Measurements from ENCODE around the gene RFC2.
"Not testable (repeated sequence)": the region's sequence is repeated elsewhere in the genome, so short reads cannot be mapped to it uniquely, and the experiment has no call there.

The RFC2 gene

DNA sequence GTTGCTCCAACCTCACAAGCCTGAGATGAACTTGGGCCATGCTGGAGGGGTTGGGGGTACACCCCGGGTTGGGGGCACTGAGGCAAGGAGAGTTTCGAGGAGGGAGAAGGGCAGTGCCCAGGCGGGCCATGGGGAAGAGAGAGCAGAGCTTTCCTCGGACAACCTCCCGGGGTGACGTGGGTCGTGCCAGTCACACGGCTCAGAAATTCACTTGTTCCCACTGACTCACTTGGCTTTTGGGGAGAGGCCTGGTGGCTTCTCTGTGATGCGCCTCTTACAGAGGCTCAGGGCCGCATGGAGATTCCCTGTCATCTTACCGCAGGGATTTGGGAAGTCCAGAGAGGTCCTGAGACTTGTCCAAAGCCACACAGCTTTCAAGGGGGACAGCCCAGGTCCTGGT lies 41.5 kb downstream of the RFC2 start:
- no peaks in the 10 kb centered on the region for H3K36me3 ChIP-seq (ENCODE audit: insufficient read depth, low read length)
- no peak overlapping the region for H3K4me2 ChIP-seq (ENCODE audit: insufficient read depth, low read length)

DNA sequence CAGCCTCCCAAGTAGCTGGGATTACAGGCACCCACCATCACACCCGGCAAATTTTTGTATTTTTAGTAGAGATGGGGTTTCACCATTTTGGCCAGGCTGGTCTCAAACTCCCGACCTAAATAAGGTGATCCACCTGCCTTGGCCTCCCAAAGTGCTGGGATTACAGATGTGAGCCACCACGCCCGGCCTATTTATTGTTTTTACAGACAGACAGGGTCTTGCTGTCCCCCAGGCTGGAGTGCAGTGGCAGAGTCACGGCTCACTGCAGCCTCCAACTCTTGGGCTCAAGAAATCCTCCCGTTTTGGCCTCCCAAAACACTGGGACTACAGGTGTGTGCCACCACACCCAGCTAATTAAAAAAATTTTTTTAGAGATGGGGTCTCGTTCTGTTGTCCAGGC lies 46.0 kb downstream of the RFC2 start:
- H3K4me3 ChIP-seq (ENCODE audit: low read depth in 1 of 2, low read length in 2 of 2); H3K27me3 ChIP-seq (ENCODE audit: insufficient read depth, low read length, poor library complexity); H4K20me1 ChIP-seq (ENCODE audit: insufficient read depth, low read length); ATAC-seq (ENCODE audit: insufficient read depth, low read depth); H3K36me3 ChIP-seq (ENCODE audit: insufficient read depth, low read length); DNase-seq; H3K79me2 ChIP-seq (ENCODE audit: insufficient read depth, low read length); H2AFZ ChIP-seq (ENCODE audit: low read depth, low read length); H3K9ac ChIP-seq (ENCODE audit: low read depth, low read length); H3K4me2 ChIP-seq (ENCODE audit: insufficient read depth, low read length); H3K27ac ChIP-seq (ENCODE audit: low read length); H3K9me3 ChIP-seq (ENCODE audit: insufficient read depth, low read length, severe bottlenecking): not testable (repeated sequence)
- H3K4me1 ChIP-seq (ENCODE audit: insufficient read depth, low read length), result peaks cover 23% of the 10 kb centered on the region

More for the DNA sequence above, 41.5 kb downstream of the RFC2 start:
- no peaks in the 10 kb centered on the region for H3K27me3 ChIP-seq (ENCODE audit: insufficient read depth, low read length, poor library complexity)
- peak overlapping the region; percentile 52; the same call in 1 of the 2 replicates for H3K27ac ChIP-seq (ENCODE audit: low read length)
- H3K9me3 ChIP-seq (ENCODE audit: insufficient read depth, low read length, severe bottlenecking), result no peaks in the 10 kb centered on the region
- H3K9ac ChIP-seq (ENCODE audit: low read depth, low read length), result no peak overlapping the region
- TF ChIP-seq, protein P1, sequence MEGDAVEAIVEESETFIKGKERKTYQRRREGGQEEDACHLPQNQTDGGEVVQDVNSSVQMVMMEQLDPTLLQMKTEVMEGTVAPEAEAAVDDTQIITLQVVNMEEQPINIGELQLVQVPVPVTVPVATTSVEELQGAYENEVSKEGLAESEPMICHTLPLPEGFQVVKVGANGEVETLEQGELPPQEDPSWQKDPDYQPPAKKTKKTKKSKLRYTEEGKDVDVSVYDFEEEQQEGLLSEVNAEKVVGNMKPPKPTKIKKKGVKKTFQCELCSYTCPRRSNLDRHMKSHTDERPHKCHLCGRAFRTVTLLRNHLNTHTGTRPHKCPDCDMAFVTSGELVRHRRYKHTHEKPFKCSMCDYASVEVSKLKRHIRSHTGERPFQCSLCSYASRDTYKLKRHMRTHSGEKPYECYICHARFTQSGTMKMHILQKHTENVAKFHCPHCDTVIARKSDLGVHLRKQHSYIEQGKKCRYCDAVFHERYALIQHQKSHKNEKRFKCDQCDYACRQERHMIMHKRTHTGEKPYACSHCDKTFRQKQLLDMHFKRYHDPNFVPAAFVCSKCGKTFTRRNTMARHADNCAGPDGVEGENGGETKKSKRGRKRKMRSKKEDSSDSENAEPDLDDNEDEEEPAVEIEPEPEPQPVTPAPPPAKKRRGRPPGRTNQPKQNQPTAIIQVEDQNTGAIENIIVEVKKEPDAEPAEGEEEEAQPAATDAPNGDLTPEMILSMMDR (IDR thresholded peaks at IDR 0.05; ENCODE audit: borderline replicate concordance, extremely low read depth, low read length, poor library complexity, severe bottlenecking), result no peak
- no peak for TF ChIP-seq EZH2 (IDR thresholded peaks at IDR 0.05; ENCODE audit: borderline replicate concordance, low read depth, low read length, severe bottlenecking)
- DNase-seq (no peak), ATAC-seq (ENCODE audit: insufficient read depth, low read depth) (no peak)
- no peaks in the 10 kb centered on the region for H3K79me2 ChIP-seq (ENCODE audit: insufficient read depth, low read length)
- no peak overlapping the region for H2AFZ ChIP-seq (ENCODE audit: low read depth, low read length)
- H3K4me3 ChIP-seq (ENCODE audit: low read depth in 1 of 2, low read length in 2 of 2), result no peak overlapping the region
- H4K20me1 ChIP-seq (ENCODE audit: insufficient read depth, low read length), result no peaks in the 10 kb centered on the region
- peaks cover 32% of the 10 kb centered on the region for H3K4me1 ChIP-seq (ENCODE audit: insufficient read depth, low read length)

DNA sequence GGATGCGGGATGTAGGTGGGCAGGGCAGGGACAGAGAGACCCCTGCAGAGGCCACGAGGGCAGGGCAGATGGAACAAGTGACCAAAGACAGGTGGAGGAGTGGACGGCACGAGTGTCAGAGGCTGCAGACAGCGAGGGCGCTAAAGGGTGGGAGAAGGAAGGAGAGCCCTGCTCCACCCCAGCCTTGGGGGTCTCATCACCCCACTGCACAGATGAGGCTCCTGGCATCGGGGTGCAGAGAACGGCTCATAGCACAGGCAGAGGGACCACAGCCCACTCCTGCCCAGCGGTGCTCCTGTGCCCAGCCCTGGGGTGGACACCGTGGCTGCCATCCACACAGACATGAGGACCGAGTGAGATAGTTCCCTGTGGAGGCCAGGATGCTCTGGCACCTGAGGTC lies 46.6 kb downstream of the RFC2 start:
- no peak overlapping the region for H3K4me3 ChIP-seq (ENCODE audit: low read depth in 1 of 2, low read length in 2 of 2)
- DNase-seq (no peak), ATAC-seq (ENCODE audit: insufficient read depth, low read depth) (no peak)
- H3K9me3 ChIP-seq (ENCODE audit: insufficient read depth, low read length, severe bottlenecking), result no peaks in the 10 kb centered on the region
- no peaks in the 10 kb centered on the region for H3K27me3 ChIP-seq (ENCODE audit: insufficient read depth, low read length, poor library complexity)
- H3K9ac ChIP-seq (ENCODE audit: low read depth, low read length), result no peak overlapping the region
- no peaks in the 10 kb centered on the region for H3K79me2 ChIP-seq (ENCODE audit: insufficient read depth, low read length)
- TF ChIP-seq, protein P1 (IDR thresholded peaks at IDR 0.05; ENCODE audit: borderline replicate concordance, extremely low read depth, low read length, poor library complexity, severe bottlenecking), result no peak
- TF ChIP-seq EZH2 (IDR thresholded peaks at IDR 0.05; ENCODE audit: borderline replicate concordance, low read depth, low read length, severe bottlenecking), result no peak
- peaks cover 29% of the 10 kb centered on the region for H3K4me1 ChIP-seq (ENCODE audit: insufficient read depth, low read length)
- 0 out of 2 replicates have a peak overlapping the region, but pooled peaks have one; percentile 39 for H3K27ac ChIP-seq (ENCODE audit: low read length)
- H3K36me3 ChIP-seq (ENCODE audit: insufficient read depth, low read length), result no peaks in the 10 kb centered on the region
- no peak overlapping the region for H2AFZ ChIP-seq (ENCODE audit: low read depth, low read length)
- H3K4me2 ChIP-seq (ENCODE audit: insufficient read depth, low read length), result no peak overlapping the region
- H4K20me1 ChIP-seq (ENCODE audit: insufficient read depth, low read length), result no peaks in the 10 kb centered on the region

DNA sequence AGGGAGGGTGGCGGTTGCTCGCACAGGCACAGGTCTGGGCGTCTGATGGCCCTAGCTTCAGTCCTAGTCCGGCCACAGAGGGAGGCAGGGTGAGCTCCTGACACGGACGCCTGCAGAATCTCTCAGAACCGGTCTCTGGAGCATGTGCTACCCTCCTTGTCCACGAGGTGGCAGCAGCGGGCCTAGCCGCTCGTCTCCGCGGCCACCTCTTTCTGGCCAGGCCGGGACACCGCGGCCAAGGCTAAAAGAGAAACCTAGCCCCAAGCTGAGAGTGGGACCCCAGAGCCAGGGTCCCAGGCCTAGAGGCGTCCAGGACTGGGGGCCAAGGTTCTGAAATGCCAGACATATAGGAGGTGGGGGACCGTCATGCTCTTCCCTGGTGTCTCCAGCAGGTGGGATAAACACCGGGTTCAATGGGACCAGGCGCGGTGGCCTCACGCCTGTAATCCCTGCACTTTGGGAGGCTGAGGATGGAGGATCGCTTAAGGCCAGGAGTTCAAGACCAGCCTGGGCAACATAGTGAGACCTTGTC lies 47.5 kb downstream of the RFC2 start:
- Histone ChIP-seq H2AFZ (ENCODE audit: low read depth, low read length) (peak overlapping the region; percentile 94), H3K27ac (ENCODE audit: low read length) (peak overlapping the region; percentile 71), H3K4me3 (ENCODE audit: low read depth in 1 of 2, low read length in 2 of 2) (peak overlapping the region in 1 of 2 experiments; percentile 57; a peak in 2 of 4 replicates), H3K27me3 (ENCODE audit: insufficient read depth, low read length, poor library complexity) (no peaks in the 10 kb centered on the region), H4K20me1 (ENCODE audit: insufficient read depth, low read length) (no peaks in the 10 kb centered on the region), H3K79me2 (ENCODE audit: insufficient read depth, low read length) (no peaks in the 10 kb centered on the region), H3K36me3 (ENCODE audit: insufficient read depth, low read length) (no peaks in the 10 kb centered on the region), H3K9ac (ENCODE audit: low read depth, low read length) (peak overlapping the region; percentile 40), H3K4me1 (ENCODE audit: insufficient read depth, low read length) (peaks cover 35% of the 10 kb centered on the region), H3K4me2 (ENCODE audit: insufficient read depth, low read length) (peak overlapping the region; percentile 82), H3K9me3 (ENCODE audit: insufficient read depth, low read length, severe bottlenecking) (no peaks in the 10 kb centered on the region)
- peak; percentile 72 for ATAC-seq (ENCODE audit: insufficient read depth, low read depth)
- no peak for TF ChIP-seq EZH2 (IDR thresholded peaks at IDR 0.05; ENCODE audit: borderline replicate concordance, low read depth, low read length, severe bottlenecking)
- TF ChIP-seq, protein P1 (IDR thresholded peaks at IDR 0.05; ENCODE audit: borderline replicate concordance, extremely low read depth, low read length, poor library complexity, severe bottlenecking), result peak; percentile 91
- DNase-seq, result peak; percentile 80

DNA sequence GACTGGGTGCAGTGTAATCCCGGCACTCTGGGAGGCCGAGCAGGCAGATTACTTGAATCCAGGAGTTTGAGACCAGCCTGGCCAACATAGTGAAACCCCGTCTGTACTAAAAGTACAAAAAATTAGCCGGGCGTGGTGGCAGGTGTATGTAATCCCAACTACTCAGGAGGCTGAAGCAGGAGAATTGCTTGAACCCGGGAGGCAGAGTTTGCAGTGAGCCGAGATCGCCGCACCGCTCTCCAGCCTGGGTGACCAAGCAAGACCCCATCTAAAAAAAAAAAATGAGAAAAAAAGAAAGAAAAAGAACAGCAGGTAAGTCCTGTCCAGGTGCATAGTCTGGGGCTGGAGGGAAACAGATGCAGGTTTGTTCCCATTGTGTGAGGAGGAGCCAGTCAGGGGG lies 48.1 kb downstream of the RFC2 start:
- not testable (repeated sequence) for H3K36me3 ChIP-seq (ENCODE audit: insufficient read depth, low read length); ATAC-seq (ENCODE audit: insufficient read depth, low read depth); H3K79me2 ChIP-seq (ENCODE audit: insufficient read depth, low read length); H3K4me3 ChIP-seq (ENCODE audit: low read depth in 1 of 2, low read length in 2 of 2); H3K27me3 ChIP-seq (ENCODE audit: insufficient read depth, low read length, poor library complexity); H4K20me1 ChIP-seq (ENCODE audit: insufficient read depth, low read length); H3K9me3 ChIP-seq (ENCODE audit: insufficient read depth, low read length, severe bottlenecking); DNase-seq
- Histone ChIP-seq H3K9ac (ENCODE audit: low read depth, low read length) (peak overlapping the region; percentile 40), H2AFZ (ENCODE audit: low read depth, low read length) (peak overlapping the region; percentile 94; the same call in 1 of the 2 replicates), H3K4me2 (ENCODE audit: insufficient read depth, low read length) (peak overlapping the region; percentile 82), H3K4me1 (ENCODE audit: insufficient read depth, low read length) (peaks cover 35% of the 10 kb centered on the region), H3K27ac (ENCODE audit: low read length) (peak overlapping the region; percentile 71)

Data from DND-41 (cell line).